Keratinocyte (primary cell): ENCODE data around the gene CABLES2. TPM values are rescaled to one million over a fixed set of nuclear protein-coding genes. Genes with fewer than 3 reads are reported as not detected.
"Not testable (repeated sequence)": the region's sequence is repeated elsewhere in the genome, so short reads cannot be mapped to it uniquely, and the experiment has no call there.

Experiments
- DNase-seq: peaks from one replicate; pipeline ENCODE4 v3.0.0-alpha.2; 2011; ENCODE audit warnings: low read depth, missing footprints, low spot score
- FAIRE-seq: peaks from 2 replicates; lab custom pipeline; 2011; peaks lifted over from hg19 to GRCh38; lab: Jason Lieb, UNC
- H2AFZ ChIP-seq: 2 replicates; pipeline ENCODE4 v1.6.0; 2012; ENCODE audit warnings: low read length, control low read depth, inconsistent platforms; ENCODE audit not compliant: control insufficient read depth
- H3K27ac ChIP-seq: 2 replicates; pipeline ENCODE4 v1.5.1; 2011; ENCODE audit warnings: low read length; ENCODE audit not compliant: control insufficient read depth, insufficient read depth
- H3K27me3 ChIP-seq: 3 replicates; pipeline ENCODE4 v1.6.0; 2011; ENCODE audit warnings: low read length; ENCODE audit not compliant: control insufficient read depth, insufficient read depth; ENCODE audit errors: extremely low read depth
- H3K36me3 ChIP-seq, 2 experiments: 2 replicates in 1 of 2; 3 replicates in 1 of 2; pipeline ENCODE4 v1.5.1; 2011; ENCODE audit warnings: low read length in 2 of 2, mild to moderate bottlenecking in 1 of 2; ENCODE audit not compliant: control insufficient read depth in 2 of 2, insufficient read depth in 2 of 2; ENCODE audit errors: extremely low read depth in 1 of 2
- H3K4me1 ChIP-seq: 3 replicates; pipeline ENCODE4 v1.5.1; 2011; ENCODE audit warnings: low read length; ENCODE audit not compliant: control insufficient read depth, insufficient read depth; ENCODE audit errors: extremely low read depth
- H3K4me2 ChIP-seq: 3 replicates; pipeline ENCODE4 v1.6.0; 2011; ENCODE audit warnings: low read depth, low read length; ENCODE audit not compliant: control insufficient read depth, insufficient read depth; ENCODE audit errors: extremely low read depth
- H3K4me3 ChIP-seq, 3 experiments: fragments of 200-600 bp in 1 of 3; sonication (generic) in 1 of 3; 2 replicates in 2 of 3; 3 replicates in 1 of 3; pipeline ENCODE4 v1.5.1; 2011 to 2016; ENCODE audit warnings: low read length in 3 of 3, mild to moderate bottlenecking in 3 of 3, control low read depth in 2 of 3, inconsistent platforms in 1 of 3, low read depth in 1 of 3, mixed read lengths in 1 of 3, mixed run types in 1 of 3, moderate library complexity in 1 of 3; ENCODE audit not compliant: control insufficient read depth in 2 of 3, insufficient read depth in 2 of 3; ENCODE audit errors: extremely low read depth in 1 of 3
- H3K79me2 ChIP-seq: 2 replicates; pipeline ENCODE4 v1.6.0; 2012; ENCODE audit warnings: low read length; ENCODE audit not compliant: control insufficient read depth, insufficient read depth
- H3K9ac ChIP-seq: 3 replicates; pipeline ENCODE4 v1.6.0; 2011; ENCODE audit warnings: low read length; ENCODE audit not compliant: control insufficient read depth, insufficient read depth; ENCODE audit errors: extremely low read depth
- H3K9me1 ChIP-seq: 3 replicates; pipeline ENCODE4 v1.6.0; 2011; ENCODE audit warnings: low read length; ENCODE audit not compliant: control insufficient read depth, insufficient read depth; ENCODE audit errors: extremely low read depth
- H3K9me3 ChIP-seq: 2 replicates; pipeline ENCODE4 v1.5.1; 2012; ENCODE audit warnings: low read depth, low read length; ENCODE audit not compliant: control insufficient read depth
- H4K20me1 ChIP-seq: 3 replicates; pipeline ENCODE4 v1.6.0; 2011; ENCODE audit warnings: low read length; ENCODE audit not compliant: control insufficient read depth, insufficient read depth; ENCODE audit errors: extremely low read depth
- CTCF ChIP-seq, 3 experiments: IDR thresholded peaks in 1 of 3; conservative IDR thresholded peaks in 1 of 3; optimal IDR thresholded peaks in 1 of 3; 2 replicates in 2 of 3; 3 replicates in 1 of 3; pipeline versions ENCODE3 to v1.5.1; 2011; ENCODE audit warnings: low read length in 3 of 3, mild to moderate bottlenecking in 3 of 3, moderate library complexity in 2 of 3, control low read depth in 1 of 3, inconsistent platforms in 1 of 3; ENCODE audit not compliant: insufficient read depth in 2 of 3; ENCODE audit errors: extremely low read depth in 1 of 3
- EZH2 ChIP-seq: IDR thresholded peaks from one replicate; pipeline ENCODE4 v1.6.1; 2012; ENCODE audit warnings: inconsistent platforms, mild to moderate bottlenecking, low read length, moderate library complexity
- dilution Hi-C: fragments of 300-500 bp; cut with MboI; formaldehyde crosslinking; loops from one replicate; pipeline ENCODE4 v1.7.0; 2020; ENCODE audit warnings: low sequenced_read_pairs; ENCODE audit not compliant: extremely low pct_ligation_motif_present
- polyA plus RNA-seq, 5 experiments: library from polyadenylated mRNA; depleted of rRNA in 3 of 5; stranded (reverse) in 3 of 5; stranded (forward) in 1 of 5; unstranded in 1 of 5; fragments of >200 nt; gene quantifications; 1 replicate in 1 of 5; 2 replicates in 3 of 5; 3 replicates in 1 of 5; pipeline versions ENCODE4 v1.2.1 to v1.2.3, GENCODE V29; 2011 to 2012; ENCODE audit warnings: missing spikeins in 2 of 5, low read depth in 1 of 5, low replicate concordance in 1 of 5

The CABLES2 gene
- polyA plus RNA-seq, 1 donor (not counting 4 experiments of a cell fraction or from before 2014, with no cell fraction given) = 2.2 TPM

DNA sequence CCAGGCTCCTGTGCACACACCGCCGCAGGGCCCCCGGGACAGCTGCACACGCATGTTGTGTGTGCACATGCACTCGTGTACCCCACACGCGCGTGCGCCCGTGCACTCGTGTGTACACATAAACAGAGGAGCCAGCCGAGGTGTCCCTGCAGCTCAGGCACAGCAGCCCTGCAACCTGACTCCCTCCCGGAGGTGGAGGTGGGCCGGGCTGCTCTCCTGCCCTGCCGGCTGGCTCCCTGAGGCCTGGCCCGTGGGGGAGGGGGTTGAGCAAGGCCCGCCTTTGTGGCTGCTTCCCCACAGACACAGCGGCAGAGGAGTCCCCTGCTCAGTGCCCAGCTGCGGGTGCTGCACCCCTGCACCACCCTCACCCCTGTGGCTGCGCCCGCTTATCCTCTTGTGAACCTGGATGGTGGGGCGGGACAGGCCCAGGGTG lies 19.6 kb upstream of the CABLES2 start:
- H3K9me1 ChIP-seq = no peaks in the 10 kb centered on the region
- DNase-seq (no peak), FAIRE-seq (no peak)
- H4K20me1 ChIP-seq = peaks cover 3% of the 10 kb centered on the region
- peaks cover 12% of the 10 kb centered on the region for H3K4me1 ChIP-seq
- dilution Hi-C loops = loop anchor here (25.0 kb wide), 1 partner anchor 111 kb away; no protein-coding TSS in a partner anchor
- no peak overlapping the region for H3K9ac ChIP-seq
- H2AFZ ChIP-seq = no peak overlapping the region
- no peak overlapping the region for H3K4me2 ChIP-seq
- no peaks in the 10 kb centered on the region for H3K9me3 ChIP-seq
- no peak overlapping the region for H3K4me3 ChIP-seq
- H3K27me3 ChIP-seq = peaks cover 27% of the 10 kb centered on the region
- no peak for TF ChIP-seq CTCF (optimal IDR thresholded peaks at IDR 0.05 in 1 of 3, IDR thresholded peaks at IDR 0.05 in 1 of 3, conservative IDR thresholded peaks at IDR 0.05 in 1 of 3; ENCODE audit: extremely low read depth in 1 of 3, insufficient read depth in 2 of 3, low read length in 3 of 3)
- no peak for TF ChIP-seq EZH2
- no peaks in the 10 kb centered on the region for H3K36me3 ChIP-seq
- H3K79me2 ChIP-seq = no peaks in the 10 kb centered on the region
- no peak overlapping the region for H3K27ac ChIP-seq

- H3K4me3 ChIP-seq, FAIRE-seq: not testable (repeated sequence)
These were observed 18.9 kb upstream of the CABLES2 start for GRCh38 chr20:62426059-62426348.

More at GRCh38 chr20:62426059-62426348, 18.9 kb upstream of the CABLES2 start:
- not testable (repeated sequence) for DNase-seq, H3K9me3 ChIP-seq, H3K79me2 ChIP-seq, H3K9me1 ChIP-seq, H3K4me2 ChIP-seq, H3K27ac ChIP-seq, H4K20me1 ChIP-seq, H2AFZ ChIP-seq, H3K36me3 ChIP-seq, H3K9ac ChIP-seq
- Histone ChIP-seq H3K27me3 (peaks cover 26% of the 10 kb centered on the region), H3K4me1 (peaks cover 12% of the 10 kb centered on the region)
- dilution Hi-C loops = loop anchor here (25.0 kb wide), 1 partner anchor 111 kb away; no protein-coding TSS in a partner anchor
